ENCODE measurements around the gene NKX2-3.

- TF ChIP-seq CTCF (tag by site-specific recombination; IDR thresholded peaks at IDR 0.05), result no peak
- TF ChIP-seq KLF16 (tag by site-specific recombination; IDR thresholded peaks at IDR 0.05), result no peak
- no peak for TF ChIP-seq PATZ1 (tag by site-specific recombination; IDR thresholded peaks at IDR 0.05)
- TF ChIP-seq ZBTB49 (tag by site-specific recombination; IDR thresholded peaks at IDR 0.05; ENCODE audit: low read depth), result no peak
- no peak for TF ChIP-seq ZNF292 (tag by site-specific recombination; IDR thresholded peaks at IDR 0.05; ENCODE audit: borderline replicate concordance, low read depth)
- TF ChIP-seq ZNF830 (tag by site-specific recombination; IDR thresholded peaks at IDR 0.05; ENCODE audit: low read depth), result no peak
- TF ChIP-seq ZNF571 (tag by site-specific recombination; IDR thresholded peaks at IDR 0.05), result no peak
- no peak for TF ChIP-seq ZBTB20 (tag by site-specific recombination; IDR thresholded peaks at IDR 0.05)
- no peak for TF ChIP-seq ZNF777 (tag by site-specific recombination; IDR thresholded peaks at IDR 0.05; ENCODE audit: borderline replicate concordance)
Observed at GRCh38 chr10:99558708-99559107, 26.0 kb downstream of the NKX2-3 start.
